GM12875 (cell line): Measurements from ENCODE around the gene PPP2R3C.

Source experiments
- H3K4me3 ChIP-seq: one replicate; pipeline ENCODE4 v1.5.1; 2011; ENCODE audit warnings: low read depth, low read length, control low read depth
- TF ChIP-seq, protein P1 (sequence below): IDR thresholded peaks from 2 replicates; pipeline ENCODE4 v1.5.1; 2011; ENCODE audit warnings: low read depth, mild to moderate bottlenecking, control low read depth, inconsistent platforms, low read length, moderate library complexity, borderline replicate concordance; ENCODE audit not compliant: insufficient read depth

Gene PPP2R3C

DNA sequence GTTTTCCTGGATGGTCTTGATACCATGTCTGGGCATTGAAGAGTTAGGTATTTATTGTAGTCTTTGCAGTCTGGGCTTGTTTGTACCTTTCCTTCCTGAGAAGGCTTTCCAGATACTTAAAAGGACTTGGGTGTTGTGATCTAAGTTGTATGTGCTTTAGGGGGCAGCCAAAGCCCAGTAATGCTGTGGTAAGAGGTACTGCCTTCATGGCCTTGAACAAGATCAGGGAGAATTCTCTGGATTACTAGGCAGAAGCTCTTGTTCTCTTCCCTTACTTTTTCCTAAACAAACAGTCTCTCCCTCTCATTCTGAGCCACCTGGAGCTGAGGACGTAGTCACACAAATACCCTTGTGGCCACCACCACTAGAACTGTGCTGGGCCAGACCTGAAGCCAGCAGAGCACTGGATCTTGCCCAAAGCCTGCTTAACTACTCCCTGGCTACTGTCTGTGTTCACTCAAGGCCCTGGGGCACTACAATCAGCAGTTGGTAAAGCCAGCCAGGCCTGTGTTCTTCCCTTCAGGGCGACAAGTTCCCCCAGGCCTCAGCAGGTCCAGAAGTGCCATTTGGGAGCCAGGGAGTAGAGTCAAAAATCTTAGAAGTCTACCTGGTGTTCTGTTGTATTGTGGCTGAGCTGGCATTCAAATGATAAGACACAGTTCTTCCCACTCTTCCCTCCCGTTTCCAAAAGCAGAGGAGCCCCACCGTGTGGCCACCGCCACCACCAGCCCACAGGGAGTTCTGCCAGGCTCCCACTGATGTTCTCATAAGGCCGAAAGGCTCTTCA is 11.9 kb upstream of the PPP2R3C start:
- TF ChIP-seq, protein P1, sequence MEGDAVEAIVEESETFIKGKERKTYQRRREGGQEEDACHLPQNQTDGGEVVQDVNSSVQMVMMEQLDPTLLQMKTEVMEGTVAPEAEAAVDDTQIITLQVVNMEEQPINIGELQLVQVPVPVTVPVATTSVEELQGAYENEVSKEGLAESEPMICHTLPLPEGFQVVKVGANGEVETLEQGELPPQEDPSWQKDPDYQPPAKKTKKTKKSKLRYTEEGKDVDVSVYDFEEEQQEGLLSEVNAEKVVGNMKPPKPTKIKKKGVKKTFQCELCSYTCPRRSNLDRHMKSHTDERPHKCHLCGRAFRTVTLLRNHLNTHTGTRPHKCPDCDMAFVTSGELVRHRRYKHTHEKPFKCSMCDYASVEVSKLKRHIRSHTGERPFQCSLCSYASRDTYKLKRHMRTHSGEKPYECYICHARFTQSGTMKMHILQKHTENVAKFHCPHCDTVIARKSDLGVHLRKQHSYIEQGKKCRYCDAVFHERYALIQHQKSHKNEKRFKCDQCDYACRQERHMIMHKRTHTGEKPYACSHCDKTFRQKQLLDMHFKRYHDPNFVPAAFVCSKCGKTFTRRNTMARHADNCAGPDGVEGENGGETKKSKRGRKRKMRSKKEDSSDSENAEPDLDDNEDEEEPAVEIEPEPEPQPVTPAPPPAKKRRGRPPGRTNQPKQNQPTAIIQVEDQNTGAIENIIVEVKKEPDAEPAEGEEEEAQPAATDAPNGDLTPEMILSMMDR, result no peak
- H3K4me3 ChIP-seq, result no peak overlapping the region

DNA sequence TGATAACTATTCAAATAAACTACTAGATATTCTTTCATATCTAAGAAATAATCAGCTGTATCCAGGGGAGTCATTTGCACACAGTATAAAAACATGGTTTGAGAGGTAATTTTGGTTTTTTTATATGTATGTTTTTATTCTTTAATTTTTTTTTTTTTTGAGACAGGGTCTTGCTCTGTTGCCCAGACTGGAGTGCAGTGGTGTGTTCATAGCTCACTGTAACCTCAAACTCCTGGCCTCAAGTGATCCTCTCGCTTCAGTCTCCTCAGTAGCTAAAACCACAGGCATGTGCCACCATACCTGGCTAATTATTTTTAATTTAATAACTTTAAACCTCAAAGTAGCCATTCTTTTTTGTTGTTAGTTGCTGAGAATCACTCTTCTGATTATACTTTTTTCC is 2.3 kb upstream of the PPP2R3C start:
- no peak overlapping the region for H3K4me3 ChIP-seq
- TF ChIP-seq, protein P1, result no peak

DNA sequence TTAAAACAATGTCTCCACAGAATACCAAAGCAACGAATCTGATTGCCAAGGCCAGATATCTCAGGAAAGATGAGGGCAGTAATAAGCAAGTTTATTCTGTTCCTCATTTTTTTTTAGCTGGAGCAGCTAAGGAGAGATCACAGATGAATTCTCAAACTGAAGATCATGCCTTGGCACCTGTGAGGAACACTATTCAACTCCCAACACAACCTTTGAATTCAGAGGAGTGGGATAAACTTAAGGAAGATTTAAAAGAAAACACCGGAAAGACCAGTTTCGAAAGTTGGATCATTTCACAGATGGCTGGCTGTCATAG is 1.6 kb upstream of the PPP2R3C start:
- H3K4me3 ChIP-seq, result peak overlapping the region; percentile 51
- TF ChIP-seq, protein P1, result no peak

DNA sequence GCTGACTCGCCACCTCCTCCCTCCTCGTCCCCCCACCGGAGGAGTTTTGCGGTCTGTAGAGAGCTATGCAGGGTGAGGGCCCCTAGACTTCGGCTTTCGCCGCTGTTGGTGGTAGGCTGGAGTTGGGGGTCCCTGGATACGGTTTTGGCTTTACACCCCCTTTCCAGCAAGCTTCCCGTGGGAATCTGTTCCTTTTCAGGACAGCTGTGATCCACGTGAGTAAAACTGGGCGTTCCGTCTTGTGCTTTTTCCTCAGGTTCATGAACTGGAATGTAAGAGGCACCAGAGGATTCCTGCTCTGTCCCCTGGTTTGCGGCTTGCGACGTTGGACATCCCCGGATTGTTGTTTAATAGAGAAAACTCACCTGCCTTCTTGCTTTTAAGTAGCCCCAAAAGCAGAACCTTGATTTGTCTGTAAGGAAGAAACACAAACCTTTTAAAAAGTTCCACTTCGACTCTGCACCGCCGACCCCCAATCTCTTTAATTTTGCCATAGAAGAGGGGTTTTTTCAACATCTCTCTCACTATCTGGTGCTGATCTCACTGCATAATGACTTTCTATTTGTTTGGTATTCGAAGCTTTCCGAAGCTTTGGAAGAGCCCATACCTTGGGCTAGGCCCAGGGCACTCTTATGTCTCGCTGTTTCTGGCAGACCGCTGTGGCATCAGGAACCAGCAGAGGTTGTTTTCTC is 1.1 kb upstream of the PPP2R3C start:
- TF ChIP-seq, protein P1, result no peak
- peak overlapping the region; percentile 51 for H3K4me3 ChIP-seq

DNA sequence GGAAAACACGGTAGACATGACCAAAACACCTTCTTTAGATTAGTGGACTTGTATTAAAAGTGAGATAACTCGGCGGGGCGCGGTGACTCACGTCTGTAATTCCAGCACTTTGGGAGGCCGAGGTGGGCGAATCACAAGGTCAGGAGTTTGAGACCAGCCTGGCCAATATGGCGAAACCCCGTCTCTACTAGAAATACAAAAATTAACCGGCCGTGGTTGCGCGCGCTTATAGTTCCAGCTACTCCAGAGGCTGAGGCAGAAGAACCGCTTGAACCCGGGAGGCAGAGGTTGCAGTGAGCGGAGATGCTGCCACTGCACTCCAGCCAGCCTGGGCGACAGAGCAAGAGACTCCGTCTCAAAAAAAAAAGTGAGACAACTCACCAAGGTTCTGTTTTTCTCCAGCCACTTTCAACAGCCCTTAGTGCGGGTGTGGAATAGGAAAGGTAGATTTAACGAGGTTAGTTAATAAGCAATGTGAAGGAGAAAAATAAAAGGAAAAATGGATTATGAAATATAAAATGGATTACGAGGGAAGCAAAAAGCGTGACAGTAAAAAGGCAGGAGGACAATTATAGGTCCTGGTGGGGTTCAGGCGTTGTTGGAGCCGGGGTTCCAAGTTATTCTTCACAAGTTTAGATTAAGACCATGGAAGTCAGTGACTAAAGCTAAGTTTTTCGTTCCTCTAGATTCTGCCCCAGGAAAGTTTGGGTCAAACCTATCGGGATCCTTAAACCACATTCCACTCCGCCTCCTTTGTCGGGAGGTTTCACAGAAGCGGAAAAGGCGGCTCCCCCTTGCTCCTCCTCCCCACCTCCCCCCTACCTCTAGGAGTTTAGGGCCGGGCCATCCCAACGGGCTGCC is 534 bp downstream of the PPP2R3C start:
- TF ChIP-seq, protein P1, result no peak
- H3K4me3 ChIP-seq, result peak overlapping the region; percentile 51

DNA sequence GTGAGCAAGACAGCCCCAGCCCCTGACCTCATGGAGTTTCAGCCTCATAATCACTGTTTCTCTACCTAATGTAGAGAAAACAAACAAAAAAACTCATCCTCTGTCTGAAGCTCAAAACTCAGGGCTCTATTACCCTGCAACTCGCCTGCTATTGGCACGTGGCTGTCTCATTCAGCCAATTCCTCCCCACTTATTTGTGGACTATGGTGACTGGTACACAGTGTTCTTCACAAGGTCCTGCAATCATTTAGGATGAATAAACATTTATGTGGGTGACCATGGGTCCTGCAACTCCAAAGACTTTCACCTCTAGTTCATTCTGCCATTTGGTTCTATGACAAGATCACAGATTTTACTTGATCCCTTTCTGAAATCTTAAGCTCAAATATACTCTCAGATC is 4.7 kb downstream of the PPP2R3C start:
- H3K4me3 ChIP-seq, result no peak overlapping the region
- TF ChIP-seq, protein P1, result no peak
